GM12801 (cell line): ENCODE data around the gene NCK2.

ENCODE experiments used
- CTCF ChIP-seq: IDR thresholded peaks from one replicate; pipeline ENCODE4 v1.5.1; 2011; ENCODE audit warnings: control low read depth; ENCODE audit not compliant: insufficient read length; ENCODE audit errors: extremely low read depth

NCK2 gene

GRCh38 chr2:105917226-105917625 is 172.5 kb downstream of the NCK2 start:
- no peak for TF ChIP-seq CTCF

- TF ChIP-seq CTCF = no peak
Measured at GRCh38 chr2:105917688-105918087, 173.0 kb downstream of the NCK2 start.

- no peak for TF ChIP-seq CTCF
Measured at GRCh38 chr2:105919191-105919811, 174.6 kb downstream of the NCK2 start.

GRCh38 chr2:105919826-105920225 is 175.1 kb downstream of the NCK2 start:
- no peak for TF ChIP-seq CTCF

GRCh38 chr2:105924271-105924670 is 179.6 kb downstream of the NCK2 start:
- TF ChIP-seq CTCF = no peak

GRCh38 chr2:105924932-105925331 is 180.2 kb downstream of the NCK2 start:
- TF ChIP-seq CTCF = no peak

GRCh38 chr2:105925390-105925789 is 180.7 kb downstream of the NCK2 start:
- no peak for TF ChIP-seq CTCF
